HG03135 (cell line): ENCODE data around the gene TNFSF10.

Source experiments
- ATAC-seq: cut with Tn5 transposase; IDR thresholded peaks from one replicate; pipeline ENCODE4 v1.9.1; 2021; ENCODE audit warnings: mild to moderate bottlenecking, moderate library complexity; ENCODE audit not compliant: unreplicated experiment

Gene TNFSF10

GRCh38 chr3:172461530-172462138 is 61.6 kb downstream of the TNFSF10 start:
- no peak for ATAC-seq

GRCh38 chr3:172456404-172456803 is 66.8 kb downstream of the TNFSF10 start:
- no peak for ATAC-seq
